Activated CD4-positive, CD25-positive, alpha-beta regulatory T cell treated with anti-CD3 and anti-CD28 coated beads, Interleukin-2, amount 50 U/mL, for 16 hours (primary cell): ENCODE data around the gene CAMTA2.
"Not testable (repeated sequence)": the region's sequence is repeated elsewhere in the genome, so short reads cannot be mapped to it uniquely, and the experiment has no call there.

Experiments
- DNase-seq: peaks from one replicate; pipeline ENCODE4 v3.0.0-alpha.2; 2020; ENCODE audit warnings: low read depth, low spot score

The CAMTA2 gene

GRCh38 chr17:4986951-4987766 is at the start of gene CAMTA2:
Gene CAMTA2, minus strand, starts transcription at chr17:4987675. Its CDS starts 1,453 bp downstream, at chr17:4986222.
- DNase-seq, result peak; percentile 77

- DNase-seq, result no peak
Observed at GRCh38 chr17:5035315-5035714, 47.8 kb upstream of the CAMTA2 start, which contains the start of gene SLC52A1. Gene SLC52A1, minus strand, starts transcription at chr17:5035426. Its CDS starts 820 bp downstream, at chr17:5034606.

- no peak for DNase-seq
Observed at GRCh38 chr17:5034651-5035050, 47.2 kb upstream of the CAMTA2 start.

GRCh38 chr17:5034063-5034462 is 46.6 kb upstream of the CAMTA2 start:
- no peak for DNase-seq

- no peak for DNase-seq
Observed at GRCh38 chr17:5033352-5034015, 46.0 kb upstream of the CAMTA2 start.

GRCh38 chr17:5032865-5033264 is 45.4 kb upstream of the CAMTA2 start:
- DNase-seq, result no peak

GRCh38 chr17:5031365-5032082 is 44.0 kb upstream of the CAMTA2 start:
- DNase-seq, result peak; percentile 70

GRCh38 chr17:5030168-5030567 is 42.7 kb upstream of the CAMTA2 start:
- DNase-seq, result not testable (repeated sequence)

- DNase-seq, result no peak
Observed at GRCh38 chr17:5027916-5028315, 40.4 kb upstream of the CAMTA2 start.

GRCh38 chr17:5027299-5027698 is 39.8 kb upstream of the CAMTA2 start:
- DNase-seq, result no peak

- DNase-seq, result no peak
Observed at GRCh38 chr17:5024604-5025003, 37.1 kb upstream of the CAMTA2 start.

GRCh38 chr17:5023588-5024147 is 36.2 kb upstream of the CAMTA2 start:
- no peak for DNase-seq

GRCh38 chr17:5022171-5022711 is 34.8 kb upstream of the CAMTA2 start:
- no peak for DNase-seq

GRCh38 chr17:5020502-5021023 is 33.1 kb upstream of the CAMTA2 start:
- no peak for DNase-seq

GRCh38 chr17:5019475-5019956 is 32.0 kb upstream of the CAMTA2 start:
- DNase-seq, result no peak

GRCh38 chr17:5014357-5014756 is 26.9 kb upstream of the CAMTA2 start:
- DNase-seq, result no peak

GRCh38 chr17:5011928-5012327 is 24.5 kb upstream of the CAMTA2 start:
- DNase-seq, result no peak

- DNase-seq, result no peak
Observed at GRCh38 chr17:5003214-5003867, 15.9 kb upstream of the CAMTA2 start.

- DNase-seq, result no peak
Observed at GRCh38 chr17:5002121-5002788, 14.8 kb upstream of the CAMTA2 start.

- no peak for DNase-seq
Observed at GRCh38 chr17:5000237-5000639, 12.8 kb upstream of the CAMTA2 start.
